Cardiac muscle cell (in vitro differentiated cells and primary cell): ENCODE data around the gene ARMC7. TPM values are rescaled to one million over a fixed set of nuclear protein-coding genes. Genes with fewer than 3 reads are reported as not detected.
"Not testable (repeated sequence)": the region's sequence is repeated elsewhere in the genome, so short reads cannot be mapped to it uniquely, and the experiment has no call there.

ENCODE experiments used
- DNase-seq, 2 donors: peaks; one replicate each; pipeline versions ENCODE4 v3.0.0 to v3.0.0-alpha.2; 2010 to 2017; ENCODE audit warnings: low read depth in 1 of 2, low spot score in 1 of 2
- H3K27ac ChIP-seq: fragments of 200-600 bp; sonication (generic); 2 replicates; pipeline ENCODE4 v1.5.1; 2016
- H3K27me3 ChIP-seq: fragments of 200-600 bp; sonication (generic); 2 replicates; pipeline ENCODE4 v1.6.0; 2016; ENCODE audit warnings: control low read depth
- H3K36me3 ChIP-seq: fragments of 200-600 bp; sonication (generic); 2 replicates; pipeline ENCODE4 v1.5.1; 2016; ENCODE audit warnings: control low read depth
- H3K4me1 ChIP-seq: fragments of 200-600 bp; sonication (generic); 2 replicates; pipeline ENCODE4 v1.8.1; 2017; ENCODE audit warnings: low read depth, mild to moderate bottlenecking, mixed run types
- H3K4me3 ChIP-seq: fragments of 200-600 bp; sonication (generic); 2 replicates; pipeline ENCODE4 v1.5.1; 2016; ENCODE audit warnings: mild to moderate bottlenecking
- H3K9me3 ChIP-seq: fragments of 200-600 bp; sonication (generic); 2 replicates; pipeline ENCODE4 v1.5.1; 2017; ENCODE audit warnings: low read depth, mild to moderate bottlenecking, control low read depth
- polyA plus RNA-seq: library from polyadenylated mRNA; unstranded; fragments of >200 nt; fragmentation: Nextera tagmentation; extraction: Ambion mirVana; gene quantifications from 2 replicates; pipeline ENCODE4 v1.2.1, GENCODE V29; 2016
- total RNA-seq: library from RNA; depleted of rRNA; stranded (reverse); fragments of >200 nt; gene quantifications from 2 replicates; pipeline ENCODE4 v1.2.3, GENCODE V29; 2016
- TF ChIP-seq, protein P1 (sequence below): IDR thresholded peaks from 2 replicates; pipeline ENCODE4 v1.5.1; 2012; ENCODE audit warnings: low read depth, mild to moderate bottlenecking, low read length

The ARMC7 gene
- total and polyA plus RNA-seq, 2 experiments from 2014 or later = 6.5 to 8.8 TPM

GRCh38 chr17:75153780-75154194 is 44.0 kb downstream of the ARMC7 start:
- Histone ChIP-seq H3K9me3 (no peaks in the 10 kb centered on the region), H3K27me3 (no peaks in the 10 kb centered on the region), H3K27ac (peak overlapping the region; percentile 88), H3K4me3 (peak overlapping the region; percentile 94), H3K36me3 (no peaks in the 10 kb centered on the region), H3K4me1 (peaks cover 7% of the 10 kb centered on the region)
- TF ChIP-seq, protein P1, sequence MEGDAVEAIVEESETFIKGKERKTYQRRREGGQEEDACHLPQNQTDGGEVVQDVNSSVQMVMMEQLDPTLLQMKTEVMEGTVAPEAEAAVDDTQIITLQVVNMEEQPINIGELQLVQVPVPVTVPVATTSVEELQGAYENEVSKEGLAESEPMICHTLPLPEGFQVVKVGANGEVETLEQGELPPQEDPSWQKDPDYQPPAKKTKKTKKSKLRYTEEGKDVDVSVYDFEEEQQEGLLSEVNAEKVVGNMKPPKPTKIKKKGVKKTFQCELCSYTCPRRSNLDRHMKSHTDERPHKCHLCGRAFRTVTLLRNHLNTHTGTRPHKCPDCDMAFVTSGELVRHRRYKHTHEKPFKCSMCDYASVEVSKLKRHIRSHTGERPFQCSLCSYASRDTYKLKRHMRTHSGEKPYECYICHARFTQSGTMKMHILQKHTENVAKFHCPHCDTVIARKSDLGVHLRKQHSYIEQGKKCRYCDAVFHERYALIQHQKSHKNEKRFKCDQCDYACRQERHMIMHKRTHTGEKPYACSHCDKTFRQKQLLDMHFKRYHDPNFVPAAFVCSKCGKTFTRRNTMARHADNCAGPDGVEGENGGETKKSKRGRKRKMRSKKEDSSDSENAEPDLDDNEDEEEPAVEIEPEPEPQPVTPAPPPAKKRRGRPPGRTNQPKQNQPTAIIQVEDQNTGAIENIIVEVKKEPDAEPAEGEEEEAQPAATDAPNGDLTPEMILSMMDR = no peak
- no peak for DNase-seq

- TF ChIP-seq, protein P1 = no peak
- no peaks in the 10 kb centered on the region for H3K36me3 ChIP-seq
- H3K27ac ChIP-seq = peak within 1 kb of the TSS; percentile 88
- H3K27me3 ChIP-seq = no peaks in the 10 kb centered on the region
- peaks cover 7% of the 10 kb centered on the region for H3K4me1 ChIP-seq
- peak; percentile 99 for DNase-seq
- H3K9me3 ChIP-seq = no peaks in the 10 kb centered on the region
- peak within 1 kb of the TSS; percentile 94 for H3K4me3 ChIP-seq
Measured at GRCh38 chr17:75154195-75155106, 44.7 kb downstream of the ARMC7 start, which contains the start of gene JPT1. TSS of gene JPT1 (minus strand) at chr17:75154512. CDS start at chr17:75154397, 115 bp downstream.

GRCh38 chr17:75155191-75155601 is 45.4 kb downstream of the ARMC7 start:
- no peaks in the 10 kb centered on the region for H3K27me3 ChIP-seq
- no peaks in the 10 kb centered on the region for H3K36me3 ChIP-seq
- H3K4me1 ChIP-seq = peaks cover 7% of the 10 kb centered on the region
- peak overlapping the region; percentile 41 for H3K27ac ChIP-seq
- no peak for DNase-seq
- TF ChIP-seq, protein P1 = no peak
- no peak overlapping the region for H3K4me3 ChIP-seq
- H3K9me3 ChIP-seq = no peaks in the 10 kb centered on the region

DNA sequence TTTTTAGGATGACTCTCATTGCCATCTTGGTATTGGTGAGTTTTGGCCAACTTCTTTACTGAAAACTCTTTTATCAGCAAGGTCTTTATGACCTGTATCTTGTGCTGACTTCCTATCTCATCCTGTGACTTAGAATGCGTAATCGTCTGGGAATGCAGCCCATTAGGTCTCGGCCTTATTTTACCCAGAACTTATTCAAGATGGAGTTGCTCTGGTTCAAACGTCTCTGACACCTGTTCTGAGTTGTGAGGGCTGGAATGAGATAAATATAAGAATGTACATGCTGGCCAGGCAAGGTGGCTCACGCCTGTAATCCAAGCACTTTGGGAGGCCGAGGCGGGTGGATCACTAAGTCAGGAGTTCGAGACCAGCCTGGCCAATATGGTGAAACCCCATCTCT is 48.7 kb downstream of the ARMC7 start:
- not testable (repeated sequence) for H3K27ac ChIP-seq

DNA sequence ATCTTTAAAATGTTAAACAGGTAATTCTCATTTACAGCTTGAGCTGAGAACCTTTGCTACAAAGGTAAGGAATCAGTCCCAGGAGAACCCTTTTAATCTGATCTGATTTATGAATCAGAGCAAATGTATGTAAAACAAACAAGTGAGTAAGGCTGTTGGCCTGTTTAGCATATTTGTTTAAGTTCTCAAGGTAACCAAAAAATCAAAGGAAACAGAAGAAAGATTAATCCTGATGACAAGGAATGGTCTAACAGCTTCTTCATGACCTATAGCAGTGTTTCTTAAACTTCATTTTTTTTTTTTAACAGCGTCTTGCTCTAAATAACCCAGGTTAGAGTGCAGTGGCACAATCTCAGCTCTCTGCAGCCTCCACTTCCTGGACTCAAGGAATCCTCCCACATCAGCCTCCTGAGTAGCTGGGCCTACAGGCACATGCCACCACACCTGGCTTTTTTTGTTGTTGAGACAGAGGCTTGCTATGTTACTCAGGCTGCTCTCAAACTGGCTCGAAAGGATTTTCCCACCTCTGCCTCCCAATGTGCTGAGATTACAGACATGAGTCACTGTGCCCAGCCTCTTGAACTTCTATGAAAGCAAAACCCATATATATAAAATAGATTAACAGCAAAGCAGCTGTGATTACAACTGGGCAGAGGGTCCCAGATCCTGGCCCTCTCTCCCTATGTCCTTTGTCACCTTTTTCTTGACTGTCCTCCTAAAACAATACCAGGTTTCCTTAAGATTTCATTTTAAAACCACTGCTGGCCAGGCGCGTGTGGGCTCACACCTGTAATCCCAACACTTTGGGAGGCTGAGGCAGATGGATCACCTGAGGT is 49.6 kb downstream of the ARMC7 start:
- TF ChIP-seq, protein P1 = no peak
- Histone ChIP-seq H3K27ac (no peak overlapping the region), H3K9me3 (no peaks in the 10 kb centered on the region), H3K27me3 (no peaks in the 10 kb centered on the region), H3K4me3 (no peak overlapping the region), H3K36me3 (no peaks in the 10 kb centered on the region), H3K4me1 (no peaks in the 10 kb centered on the region)
- DNase-seq = peak in 1 of 2 donors; percentile 27

More for the DNA sequence above, 48.7 kb downstream of the ARMC7 start:
- not testable (repeated sequence) for H3K36me3 ChIP-seq, H3K9me3 ChIP-seq, H3K4me3 ChIP-seq, H3K4me1 ChIP-seq, H3K27me3 ChIP-seq
- DNase-seq = peak in 1 of 2 donors; percentile 10
